Trophoblast cell (in vitro differentiated cells and primary cell): ENCODE measurements around the gene ESRP2.

Source experiments
- DNase-seq, 2 donors: peaks; one replicate each; pipeline ENCODE4 v3.0.0-alpha.2; 2016
- H2AFZ ChIP-seq: 2 replicates; pipeline ENCODE4 v1.6.1; 2013; ENCODE audit warnings: low read length, moderate library complexity, mild to moderate bottlenecking; ENCODE audit not compliant: insufficient read depth, poor library complexity
- H2AK5ac ChIP-seq: 2 replicates; pipeline ENCODE4 v1.6.1; 2013; ENCODE audit warnings: mild to moderate bottlenecking, low read length
- H2BK120ac ChIP-seq: 2 replicates; pipeline ENCODE4 v1.6.1; 2013; ENCODE audit warnings: low read length, mild to moderate bottlenecking, moderate library complexity; ENCODE audit not compliant: insufficient read depth, poor library complexity
- H2BK12ac ChIP-seq: 2 replicates; pipeline ENCODE4 v1.6.1; 2013; ENCODE audit warnings: mild to moderate bottlenecking, low read length, moderate library complexity
- H2BK5ac ChIP-seq: 2 replicates; pipeline ENCODE4 v1.6.1; 2013; ENCODE audit warnings: low read length, low read depth, moderate library complexity, mild to moderate bottlenecking; ENCODE audit not compliant: poor library complexity
- H3K14ac ChIP-seq: 2 replicates; pipeline ENCODE4 v1.6.1; 2013; ENCODE audit warnings: mild to moderate bottlenecking, low read length
- H3K18ac ChIP-seq: 2 replicates; pipeline ENCODE4 v1.6.1; 2013; ENCODE audit warnings: mild to moderate bottlenecking, low read length
- H3K23ac ChIP-seq: 2 replicates; pipeline ENCODE4 v1.6.1; 2013; ENCODE audit warnings: low read length
- H3K27ac ChIP-seq: 2 replicates; pipeline ENCODE4 v1.5.1; 2013; ENCODE audit warnings: low read depth, mild to moderate bottlenecking, inconsistent platforms, low read length, moderate library complexity
- H3K27me3 ChIP-seq: 2 replicates; pipeline ENCODE4 v1.6.1; 2013; ENCODE audit warnings: inconsistent platforms, mild to moderate bottlenecking, low read length, moderate library complexity; ENCODE audit not compliant: insufficient read depth
- H3K36me3 ChIP-seq, 2 experiments: 1 replicate in 1 of 2; 2 replicates in 1 of 2; pipeline ENCODE4 v1.6.1; 2013; ENCODE audit warnings: low read length in 2 of 2, mild to moderate bottlenecking in 2 of 2, moderate library complexity in 1 of 2; ENCODE audit not compliant: insufficient read depth in 2 of 2, control insufficient read depth in 1 of 2
- H3K4ac ChIP-seq: 2 replicates; pipeline ENCODE4 v1.6.1; 2013; ENCODE audit warnings: low read depth, mild to moderate bottlenecking, low read length, moderate library complexity
- H3K4me1 ChIP-seq, 2 experiments: 1 replicate in 1 of 2; 2 replicates in 1 of 2; pipeline ENCODE4 v1.6.1; 2013; ENCODE audit warnings: low read length in 2 of 2, mild to moderate bottlenecking in 2 of 2, moderate library complexity in 1 of 2; ENCODE audit not compliant: insufficient read depth in 2 of 2, control insufficient read depth in 1 of 2
- H3K4me2 ChIP-seq: 2 replicates; pipeline ENCODE4 v1.6.1; 2013; ENCODE audit warnings: inconsistent platforms, mild to moderate bottlenecking, low read length, moderate library complexity
- H3K4me3 ChIP-seq: 2 replicates; pipeline ENCODE4 v1.5.1; 2013; ENCODE audit warnings: mild to moderate bottlenecking, low read depth, low read length, inconsistent platforms
- H3K79me1 ChIP-seq: one replicate; pipeline ENCODE4 v1.6.1; 2013; ENCODE audit warnings: low read length
- H3K79me2 ChIP-seq: 2 replicates; pipeline ENCODE4 v1.6.1; 2013; ENCODE audit warnings: low read length, mild to moderate bottlenecking; ENCODE audit not compliant: control insufficient read depth, insufficient read depth, poor library complexity
- H3K9ac ChIP-seq: 2 replicates; pipeline ENCODE4 v1.6.1; 2013; ENCODE audit warnings: mild to moderate bottlenecking, low read length
- H3K9me3 ChIP-seq: 2 replicates; pipeline ENCODE4 v1.6.1; 2013; ENCODE audit warnings: low read depth, mild to moderate bottlenecking, control low read depth, inconsistent platforms, low read length; ENCODE audit not compliant: insufficient read depth
- H4K12ac ChIP-seq: 2 replicates; pipeline ENCODE4 v1.6.1; 2013; ENCODE audit warnings: low read depth, mild to moderate bottlenecking, low read length, moderate library complexity
- H4K8ac ChIP-seq: 2 replicates; pipeline ENCODE4 v1.6.1; 2013; ENCODE audit warnings: low read depth, mild to moderate bottlenecking, low read length, moderate library complexity
- H4K91ac ChIP-seq: one replicate; pipeline ENCODE4 v1.6.1; 2013; ENCODE audit warnings: low read depth, mild to moderate bottlenecking, low read length, moderate library complexity
- WGBS: extraction: QIAGEN DNeasy Blood & Tissue Kit; methylation state at CpG from one replicate; pipeline ENCODE4 v1.1.7; 2013; ENCODE audit warnings: missing lambda C conversion rate; ENCODE audit not compliant: insufficient read length, insufficient coverage; ENCODE audit errors: extremely low coverage; 5-methylcytosine and 5-hydroxymethylcytosine counted together

ESRP2 gene

DNA sequence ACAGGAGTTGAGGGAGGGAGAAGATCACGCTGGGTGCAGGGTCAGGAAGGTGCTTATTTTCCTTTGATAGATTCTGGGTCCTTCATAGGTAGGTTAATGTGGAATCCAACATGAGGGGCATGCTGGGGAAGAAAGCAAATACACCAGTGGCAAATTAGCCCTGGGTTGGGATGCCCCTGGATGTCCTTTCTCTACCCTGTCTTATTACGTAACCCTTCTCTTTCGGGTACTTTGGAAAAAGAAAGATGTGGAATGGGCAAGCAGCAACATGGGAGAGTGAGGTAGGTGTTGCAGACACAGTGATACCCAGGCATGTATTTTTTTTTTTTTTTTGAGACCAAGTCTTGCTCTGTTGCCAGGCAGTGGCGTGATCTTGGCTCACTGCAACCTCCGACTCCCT lies 37.5 kb upstream of the ESRP2 start:
- Histone ChIP-seq H3K9me3 (no peaks in the 10 kb centered on the region), H3K23ac (no peak overlapping the region), H2AK5ac (no peak overlapping the region), H3K4ac (no peak overlapping the region), H2BK12ac (no peak overlapping the region), H2BK5ac (no peak overlapping the region), H4K12ac (no peak overlapping the region), H2BK120ac (no peak overlapping the region), H3K9ac (no peak overlapping the region), H3K27me3 (no peaks in the 10 kb centered on the region), H3K4me3 (no peak overlapping the region), H3K36me3 (peaks cover 18 to 28% of the 10 kb centered on the region in 2 experiments), H3K4me2 (no peak overlapping the region), H3K14ac (no peak overlapping the region), H3K79me1 (peaks cover 5% of the 10 kb centered on the region), H4K91ac (no peak overlapping the region), H4K8ac (no peak overlapping the region), H2AFZ (no peak overlapping the region), H3K79me2 (peaks cover 5% of the 10 kb centered on the region), H3K18ac (no peak overlapping the region), H3K4me1 (peaks cover 2 to 4% of the 10 kb centered on the region in 2 experiments), H3K27ac (no peak overlapping the region)
- no CpG with 5 or more reads among the region's 5 CpGs for WGBS
- no peak for DNase-seq

DNA sequence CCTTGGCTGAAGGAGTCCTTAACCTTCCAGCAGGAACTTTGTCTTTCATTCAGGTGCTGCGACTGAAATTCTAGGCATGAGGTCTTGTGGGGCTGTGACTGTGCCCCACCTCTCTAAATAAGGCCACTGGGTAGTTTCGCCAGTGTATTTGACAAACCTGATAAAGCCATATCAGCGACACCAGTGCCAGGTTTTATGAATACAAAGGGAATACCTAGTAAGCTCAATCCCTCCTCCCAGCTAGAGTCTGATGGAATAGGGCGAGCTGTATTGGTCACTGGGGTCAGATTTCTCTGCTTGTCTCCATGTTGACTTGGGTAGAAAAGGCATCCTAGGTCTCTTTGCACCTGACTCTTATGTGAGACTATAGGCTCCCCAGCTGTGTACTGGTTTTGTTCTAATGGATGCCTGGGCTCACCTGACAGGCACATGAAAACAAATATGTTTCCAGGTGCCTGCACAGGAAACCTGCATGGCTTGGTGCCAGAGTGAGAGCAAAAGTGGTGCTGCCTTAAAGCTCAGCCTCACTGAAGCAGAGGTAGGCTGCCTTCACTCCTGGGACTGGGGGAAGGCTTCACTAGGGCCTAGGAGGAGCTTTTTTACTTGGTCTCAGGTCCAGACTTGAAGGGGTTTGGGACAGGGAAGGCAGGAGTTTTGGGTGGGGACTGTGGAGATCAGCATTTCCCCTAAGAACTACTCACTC lies 36.7 kb upstream of the ESRP2 start:
- no peak overlapping the region for H2AFZ ChIP-seq
- no peak overlapping the region for H3K27ac ChIP-seq
- peak overlapping the region; percentile 63 for H2AK5ac ChIP-seq
- H3K4me3 ChIP-seq: no peak overlapping the region
- no peak overlapping the region for H3K23ac ChIP-seq
- peak overlapping the region; percentile 30 for H2BK12ac ChIP-seq
- WGBS: no CpG with 5 or more reads among the region's 4 CpGs
- H3K9me3 ChIP-seq: no peaks in the 10 kb centered on the region
- peaks cover 4 to 7% of the 10 kb centered on the region in 2 experiments for H3K4me1 ChIP-seq
- H4K12ac ChIP-seq: peak overlapping the region; percentile 56
- peak overlapping the region; percentile 38 for H3K14ac ChIP-seq
- H3K79me2 ChIP-seq: peaks cover 6% of the 10 kb centered on the region
- DNase-seq: no peak
- no peaks in the 10 kb centered on the region for H3K27me3 ChIP-seq
- peak overlapping the region; percentile 17 for H3K9ac ChIP-seq
- H2BK120ac ChIP-seq: peak overlapping the region; percentile 35
- peaks cover 5% of the 10 kb centered on the region for H3K79me1 ChIP-seq
- H4K8ac ChIP-seq: peak overlapping the region; percentile 52
- H3K4me2 ChIP-seq: no peak overlapping the region
- H2BK5ac ChIP-seq: peak overlapping the region; percentile 66
- peak overlapping the region; percentile 40 for H3K4ac ChIP-seq
- H3K18ac ChIP-seq: peak overlapping the region; percentile 68
- H4K91ac ChIP-seq: peak overlapping the region; percentile 48
- peaks cover 18 to 30% of the 10 kb centered on the region in 2 experiments for H3K36me3 ChIP-seq

DNA sequence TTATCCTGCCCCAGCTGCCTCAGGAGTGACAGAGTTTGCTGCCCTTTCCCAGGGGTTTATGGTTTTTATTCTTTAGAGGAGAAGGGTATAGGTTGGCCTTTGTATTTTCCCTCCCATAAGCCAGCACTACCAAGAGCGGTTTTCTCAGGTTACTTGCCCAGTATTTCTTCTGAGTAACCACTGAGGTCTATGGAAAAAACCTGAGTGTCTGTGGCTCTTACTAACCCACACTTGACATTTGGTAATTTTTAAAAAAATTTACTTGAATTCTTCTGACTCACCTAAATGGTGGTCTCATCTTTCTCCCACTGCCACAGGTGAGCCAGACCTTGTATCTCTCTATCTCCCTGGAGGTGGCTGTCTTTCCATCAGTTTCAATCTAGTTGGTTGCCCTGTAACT lies 34.4 kb upstream of the ESRP2 start:
- Histone ChIP-seq H3K36me3 (peaks cover 18 to 30% of the 10 kb centered on the region in 2 experiments), H3K79me2 (peaks cover 8% of the 10 kb centered on the region), H2AFZ (no peak overlapping the region), H2BK120ac (no peak overlapping the region), H3K14ac (no peak overlapping the region), H3K4ac (peak overlapping the region; percentile 14), H3K4me1 (peaks cover 6 to 10% of the 10 kb centered on the region in 2 experiments), H4K91ac (no peak overlapping the region), H4K12ac (no peak overlapping the region), H2BK12ac (no peak overlapping the region), H3K27me3 (no peaks in the 10 kb centered on the region), H3K4me2 (no peak overlapping the region), H3K79me1 (peaks cover 9% of the 10 kb centered on the region), H3K18ac (no peak overlapping the region), H3K9me3 (no peaks in the 10 kb centered on the region), H2AK5ac (no peak overlapping the region), H2BK5ac (no peak overlapping the region), H3K23ac (no peak overlapping the region), H4K8ac (peak overlapping the region; percentile 19), H3K4me3 (no peak overlapping the region), H3K27ac (no peak overlapping the region), H3K9ac (no peak overlapping the region)
- DNase-seq: no peak
- no CpG with 5 or more reads among the region's 1 CpG for WGBS

DNA sequence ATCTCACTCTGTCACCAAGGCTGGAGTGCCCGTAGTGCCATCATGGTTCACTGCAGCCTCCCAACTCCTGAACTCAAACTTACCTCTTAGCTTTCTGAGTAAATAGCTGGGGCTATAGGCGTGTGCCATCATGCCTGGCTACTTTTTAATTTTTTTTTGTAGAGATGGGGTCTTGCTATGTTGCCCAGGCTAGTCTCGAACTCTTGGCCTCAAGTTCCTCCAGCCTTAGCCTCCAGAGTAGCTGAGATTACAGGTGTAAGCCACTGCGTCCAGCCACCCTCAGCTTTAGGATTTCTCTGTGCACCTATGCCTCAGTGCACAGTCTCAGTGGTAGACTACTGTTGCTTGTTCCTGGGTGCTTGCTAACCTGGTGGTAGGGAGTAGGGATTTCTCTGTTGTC lies 33.9 kb upstream of the ESRP2 start:
- DNase-seq: no peak
- Histone ChIP-seq H3K4ac (peak overlapping the region; percentile 14), H3K18ac (peak overlapping the region; percentile 57), H3K9ac (no peak overlapping the region), H4K8ac (peak overlapping the region; percentile 19), H2BK120ac (no peak overlapping the region), H2BK5ac (no peak overlapping the region), H3K4me3 (no peak overlapping the region), H3K4me1 (peaks cover 6 to 10% of the 10 kb centered on the region in 2 experiments), H2AFZ (no peak overlapping the region), H4K91ac (no peak overlapping the region), H3K79me2 (peaks cover 9% of the 10 kb centered on the region), H3K9me3 (no peaks in the 10 kb centered on the region), H3K27me3 (no peaks in the 10 kb centered on the region), H3K27ac (no peak overlapping the region), H2BK12ac (peak overlapping the region; percentile 46), H3K14ac (no peak overlapping the region), H3K36me3 (peaks cover 14 to 26% of the 10 kb centered on the region in 2 experiments), H4K12ac (no peak overlapping the region), H3K4me2 (no peak overlapping the region), H2AK5ac (no peak overlapping the region), H3K79me1 (peaks cover 12% of the 10 kb centered on the region), H3K23ac (peak overlapping the region; percentile 17)
- WGBS: no CpG with 5 or more reads among the region's 4 CpGs
